Dendritic cell treated with granulocyte-macrophage colony-stimulating factor and Interleukin-4, amounts not matched to agents 40 ng/mL and 50 ng/mL, for 4 days (primary cell): ENCODE data around the gene IARS1.

ENCODE experiments used
- H3K27ac Mint-ChIP-seq: one replicate; pipeline ENCODE4 v1.8.0; 2022; ENCODE audit warnings: mild to moderate bottlenecking, mixed read lengths
- H3K27me3 Mint-ChIP-seq: one replicate; pipeline ENCODE4 v1.8.0; 2022; ENCODE audit warnings: mild to moderate bottlenecking, mixed read lengths
- H3K36me3 Mint-ChIP-seq: one replicate; pipeline ENCODE4 v1.8.0; 2022; ENCODE audit warnings: low read depth, mixed read lengths
- H3K4me1 Mint-ChIP-seq: one replicate; pipeline ENCODE4 v1.8.0; 2022; ENCODE audit warnings: low read depth, mixed read lengths
- H3K4me3 Mint-ChIP-seq: one replicate; pipeline ENCODE4 v1.8.0; 2022; ENCODE audit warnings: mild to moderate bottlenecking, moderate library complexity, mixed read lengths
- H3K9me3 Mint-ChIP-seq: one replicate; pipeline ENCODE4 v1.8.0; 2022; ENCODE audit warnings: mixed read lengths
- intact Hi-C: fragments of 100-400 bp; cut with micrococcal nuclease; formaldehyde crosslinking; loops from one replicate; pipeline ENCODE4 v1.15.0; 2022

IARS1 gene

GRCh38 chr9:92290785-92291429 lies 2.6 kb downstream of the IARS1 start:
- intact Hi-C loops, result loop anchor here (10.0 kb wide), 1 partner anchor 156 kb away; no protein-coding TSS in a partner anchor
- Mint-ChIP-seq H3K4me3 (no peak overlapping the region), H3K27me3 (no peaks in the 10 kb centered on the region), H3K4me1 (peaks cover 24% of the 10 kb centered on the region), H3K9me3 (no peaks in the 10 kb centered on the region), H3K36me3 (peaks cover 32% of the 10 kb centered on the region), H3K27ac (no peak overlapping the region)

DNA sequence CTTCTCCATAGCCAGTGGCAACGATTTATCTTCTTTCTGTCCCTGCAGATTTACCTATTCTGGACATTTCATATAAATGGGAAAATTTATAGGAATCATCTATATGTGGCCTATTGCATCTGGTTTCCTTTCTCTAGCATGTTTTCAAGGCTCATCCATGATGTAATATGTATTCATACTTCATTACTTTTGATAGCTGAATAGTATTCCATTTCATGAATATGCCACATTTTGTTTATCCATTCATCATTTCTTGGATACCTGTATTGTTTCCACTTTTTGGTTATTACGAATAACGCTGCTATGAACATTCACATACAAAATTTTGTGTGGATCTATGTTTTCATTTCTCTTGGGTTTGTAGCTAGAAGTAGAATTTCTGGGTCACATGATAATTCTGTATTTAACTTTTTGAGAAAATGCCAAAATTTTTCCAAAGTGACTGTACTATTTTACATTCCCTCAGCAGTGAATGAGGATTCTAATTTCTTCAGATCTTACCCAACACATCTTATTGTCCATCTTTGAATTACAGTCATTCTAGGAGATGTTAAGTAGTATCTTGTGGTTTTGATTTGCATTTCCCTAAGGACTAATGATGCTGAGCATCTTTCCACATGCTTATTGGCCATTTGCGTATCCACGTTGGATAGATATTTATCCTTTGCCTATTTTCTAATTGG lies 3.6 kb downstream of the IARS1 start:
- intact Hi-C loops, result loop anchor here (10.0 kb wide), 1 partner anchor 155 kb away; no protein-coding TSS in a partner anchor
- H3K27ac Mint-ChIP-seq, result no peak overlapping the region
- H3K4me1 Mint-ChIP-seq, result peaks cover 19% of the 10 kb centered on the region
- no peaks in the 10 kb centered on the region for H3K9me3 Mint-ChIP-seq
- H3K4me3 Mint-ChIP-seq, result no peak overlapping the region
- H3K36me3 Mint-ChIP-seq, result peaks cover 42% of the 10 kb centered on the region
- H3K27me3 Mint-ChIP-seq, result no peaks in the 10 kb centered on the region

DNA sequence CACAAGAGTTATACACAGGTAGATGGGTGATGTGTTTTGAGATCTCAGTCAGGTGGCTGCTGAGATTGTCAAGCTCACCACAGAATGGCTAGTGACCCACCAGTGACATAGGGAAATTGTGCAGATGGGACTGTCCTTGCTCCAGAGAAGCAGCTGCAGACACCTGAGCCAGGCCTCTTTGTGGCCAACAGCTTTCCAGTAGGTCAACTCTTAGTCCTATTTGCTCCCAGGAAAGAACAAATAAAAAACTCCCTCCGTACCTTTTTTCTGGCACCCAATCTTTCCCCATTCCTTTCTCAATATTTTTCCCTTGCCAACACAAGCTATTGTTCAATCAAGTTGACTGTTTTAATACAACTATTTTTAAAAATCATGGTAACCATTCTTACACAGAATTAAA lies 14.2 kb downstream of the IARS1 start:
- Mint-ChIP-seq H3K36me3 (peaks cover 95% of the 10 kb centered on the region), H3K27ac (no peak overlapping the region), H3K9me3 (no peaks in the 10 kb centered on the region), H3K4me3 (no peak overlapping the region), H3K4me1 (peaks cover 7% of the 10 kb centered on the region), H3K27me3 (no peaks in the 10 kb centered on the region)
- intact Hi-C loops, result loop anchor here (5.0 kb wide), 1 partner anchor 33 kb away; no protein-coding TSS in a partner anchor

DNA sequence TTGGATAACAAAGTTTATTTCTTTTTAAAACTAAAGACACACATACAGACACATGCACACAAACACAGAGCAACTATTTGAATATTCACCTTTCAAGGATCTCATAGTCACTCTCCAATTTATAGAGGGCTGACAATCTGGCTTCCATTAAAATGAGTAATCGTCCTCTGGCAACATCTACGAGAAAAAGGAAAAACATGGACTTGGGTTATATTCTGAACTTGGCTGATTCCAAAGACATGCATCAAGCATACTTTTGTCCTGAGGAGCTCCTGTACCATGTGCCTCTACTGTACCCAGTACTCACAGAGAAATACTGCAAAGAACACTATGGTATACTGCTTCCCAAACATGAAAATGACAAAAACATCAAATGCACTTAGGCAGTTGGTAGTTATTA lies 15.4 kb downstream of the IARS1 start:
- intact Hi-C loops, result loop anchor here (5.0 kb wide), 1 partner anchor 34 kb away; no protein-coding TSS in a partner anchor
- H3K4me3 Mint-ChIP-seq, result no peak overlapping the region
- H3K9me3 Mint-ChIP-seq, result no peaks in the 10 kb centered on the region
- peaks cover 7% of the 10 kb centered on the region for H3K4me1 Mint-ChIP-seq
- H3K27me3 Mint-ChIP-seq, result no peaks in the 10 kb centered on the region
- H3K36me3 Mint-ChIP-seq, result peaks cover 98% of the 10 kb centered on the region
- H3K27ac Mint-ChIP-seq, result no peak overlapping the region

DNA sequence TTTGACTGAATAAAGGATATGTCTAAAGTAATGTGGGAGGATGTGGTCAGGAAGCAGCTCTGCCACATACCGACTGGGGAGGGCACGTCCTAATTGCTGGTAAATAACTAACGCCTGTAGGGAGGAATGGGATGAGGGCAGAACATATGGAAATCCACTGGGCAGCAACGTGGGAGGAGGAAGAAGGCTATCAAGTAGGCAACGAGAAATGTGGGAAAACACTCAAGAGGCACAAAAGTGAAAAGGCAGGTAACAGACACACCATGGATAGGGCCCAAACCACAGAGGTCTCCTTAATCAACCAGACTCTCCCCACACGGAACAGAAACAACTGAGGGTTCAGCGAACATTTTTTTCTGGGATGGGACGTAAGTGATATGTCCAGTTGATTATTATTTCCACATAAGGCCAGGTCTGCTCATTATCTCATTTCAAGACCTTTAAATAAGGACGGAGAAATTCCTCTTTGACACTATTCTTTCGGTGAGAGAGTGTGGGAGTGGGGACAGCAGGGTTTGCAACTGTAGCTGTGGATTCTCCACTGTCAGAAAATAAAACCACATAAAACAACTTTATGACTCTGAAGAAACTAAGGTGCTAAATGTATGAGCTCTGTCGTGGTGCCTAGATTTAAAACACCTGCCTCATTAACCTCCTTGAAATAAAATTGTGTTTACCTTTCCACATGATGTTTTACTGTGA lies 17.0 kb downstream of the IARS1 start:
- Mint-ChIP-seq H3K4me1 (peaks cover 7% of the 10 kb centered on the region), H3K9me3 (no peaks in the 10 kb centered on the region), H3K4me3 (no peak overlapping the region), H3K36me3 (peaks cover 98% of the 10 kb centered on the region), H3K27me3 (no peaks in the 10 kb centered on the region), H3K27ac (no peak overlapping the region)
- intact Hi-C loops, result loop anchor here (5.0 kb wide), 1 partner anchor 36 kb away; no protein-coding TSS in a partner anchor

- Mint-ChIP-seq H3K9me3 (no peaks in the 10 kb centered on the region), H3K36me3 (peaks cover 98% of the 10 kb centered on the region), H3K27me3 (no peaks in the 10 kb centered on the region), H3K27ac (no peak overlapping the region), H3K4me1 (peaks cover 7% of the 10 kb centered on the region), H3K4me3 (no peak overlapping the region)
- intact Hi-C loops, result loop anchor here (5.0 kb wide), 1 partner anchor 37 kb away; no protein-coding TSS in a partner anchor
These were observed 18.0 kb downstream of the IARS1 start for GRCh38 chr9:92275541-92275940.

- Mint-ChIP-seq H3K27me3 (no peaks in the 10 kb centered on the region), H3K4me1 (no peaks in the 10 kb centered on the region), H3K27ac (no peak overlapping the region), H3K9me3 (no peaks in the 10 kb centered on the region), H3K36me3 (peaks cover 98% of the 10 kb centered on the region), H3K4me3 (no peak overlapping the region)
- intact Hi-C loops, result no loop called here
These were observed 23.0 kb downstream of the IARS1 start for GRCh38 chr9:92270511-92270910.

DNA sequence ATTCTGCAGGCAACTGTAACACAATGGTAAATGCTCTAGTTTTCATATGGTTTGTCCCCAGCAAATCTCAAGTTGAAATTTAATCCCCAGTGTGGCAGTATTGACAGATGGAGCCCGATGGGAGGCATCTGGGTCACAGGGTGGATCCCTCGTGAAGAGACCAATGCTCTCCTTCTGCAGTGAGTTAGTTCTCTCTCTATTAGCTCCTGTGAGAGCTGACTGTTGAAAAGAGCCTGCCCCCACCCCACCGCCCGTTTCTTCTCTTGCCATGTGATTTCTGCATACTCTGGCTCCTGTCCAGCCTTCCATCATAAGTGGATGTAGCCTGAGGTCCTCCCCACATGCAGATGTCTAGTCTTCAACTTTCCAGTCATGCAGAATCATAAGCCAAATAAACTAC lies 27.0 kb downstream of the IARS1 start:
- Mint-ChIP-seq H3K4me1 (no peaks in the 10 kb centered on the region), H3K27me3 (no peaks in the 10 kb centered on the region), H3K36me3 (peaks cover 98% of the 10 kb centered on the region), H3K27ac (no peak overlapping the region), H3K4me3 (no peak overlapping the region), H3K9me3 (no peaks in the 10 kb centered on the region)
- intact Hi-C loops, result no loop called here

GRCh38 chr9:92265154-92265553 lies 28.3 kb downstream of the IARS1 start:
- Mint-ChIP-seq H3K27me3 (no peaks in the 10 kb centered on the region), H3K9me3 (no peaks in the 10 kb centered on the region), H3K27ac (no peak overlapping the region), H3K36me3 (peaks cover 98% of the 10 kb centered on the region), H3K4me1 (no peaks in the 10 kb centered on the region), H3K4me3 (no peak overlapping the region)
- intact Hi-C loops, result no loop called here

DNA sequence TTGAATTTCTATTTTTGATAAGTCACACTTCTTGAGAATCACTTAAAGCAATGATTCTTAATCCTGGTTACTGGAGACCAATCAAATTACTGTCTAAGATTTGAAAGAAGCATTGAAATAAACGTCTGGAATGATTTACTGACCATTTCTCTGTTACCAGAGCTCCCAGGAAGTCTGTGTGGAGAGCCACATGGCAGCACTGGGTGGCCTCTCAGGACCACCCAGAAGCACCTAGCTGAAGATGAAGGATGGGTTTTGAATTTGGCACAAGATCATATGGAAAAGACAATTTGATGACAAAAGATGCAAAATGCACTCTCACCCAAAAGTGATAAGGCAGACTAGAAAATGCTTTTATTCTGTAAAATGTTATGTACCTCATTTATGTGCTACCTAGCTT lies 30.4 kb downstream of the IARS1 start:
- Mint-ChIP-seq H3K4me1 (no peaks in the 10 kb centered on the region), H3K27me3 (no peaks in the 10 kb centered on the region), H3K4me3 (no peak overlapping the region), H3K27ac (no peak overlapping the region), H3K36me3 (peaks cover 100% of the 10 kb centered on the region), H3K9me3 (no peaks in the 10 kb centered on the region)
- intact Hi-C loops, result no loop called here

DNA sequence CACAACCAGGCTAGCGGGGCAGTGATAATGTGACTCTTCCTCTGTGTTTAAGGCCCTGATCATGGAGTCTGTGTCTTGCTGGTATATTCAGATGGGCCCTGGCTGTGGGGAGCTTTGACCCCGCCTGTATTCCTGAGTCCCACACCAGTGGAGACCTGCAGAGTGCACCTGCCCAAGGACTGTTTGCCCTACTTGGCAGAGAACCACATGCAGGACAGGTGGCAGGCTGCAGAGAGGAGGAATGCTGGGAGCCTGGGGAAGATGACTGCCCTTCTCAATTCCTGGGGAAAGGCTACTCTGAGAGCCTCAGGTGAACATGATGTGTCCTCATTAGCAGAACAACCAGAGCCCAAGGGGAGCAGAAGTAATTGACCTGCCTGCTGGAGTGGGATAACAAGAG lies 36.2 kb downstream of the IARS1 start:
- Mint-ChIP-seq H3K4me3 (no peak overlapping the region), H3K27me3 (no peaks in the 10 kb centered on the region), H3K27ac (no peak overlapping the region), H3K9me3 (no peaks in the 10 kb centered on the region), H3K4me1 (no peaks in the 10 kb centered on the region), H3K36me3 (peaks cover 98% of the 10 kb centered on the region)
- intact Hi-C loops, result no loop called here

GRCh38 chr9:92254381-92255337 lies 38.8 kb downstream of the IARS1 start:
- Mint-ChIP-seq H3K4me1 (no peaks in the 10 kb centered on the region), H3K4me3 (no peak overlapping the region), H3K27ac (no peak overlapping the region), H3K9me3 (no peaks in the 10 kb centered on the region), H3K27me3 (no peaks in the 10 kb centered on the region), H3K36me3 (peaks cover 96% of the 10 kb centered on the region)
- intact Hi-C loops, result no loop called here

DNA sequence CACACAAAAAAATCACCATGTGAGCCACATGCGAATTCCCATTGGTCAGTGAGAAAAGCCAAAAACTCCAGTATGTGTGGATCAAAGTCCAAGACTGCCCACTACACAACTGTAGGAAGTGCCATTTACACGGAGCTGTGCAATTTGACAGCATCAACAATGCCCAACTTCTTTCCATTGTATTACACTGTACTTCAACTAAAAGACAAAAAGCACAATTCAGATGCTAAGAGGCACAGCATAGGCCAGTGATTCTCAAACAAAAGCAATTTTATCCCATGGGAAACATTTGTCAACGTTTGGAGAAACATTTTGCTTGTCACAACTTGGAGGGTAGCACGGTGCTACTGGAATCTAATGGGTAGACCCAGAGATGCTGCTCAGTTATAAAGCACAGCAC lies 39.8 kb downstream of the IARS1 start:
- Mint-ChIP-seq H3K27ac (no peak overlapping the region), H3K9me3 (no peaks in the 10 kb centered on the region), H3K36me3 (peaks cover 96% of the 10 kb centered on the region), H3K4me3 (no peak overlapping the region), H3K27me3 (no peaks in the 10 kb centered on the region), H3K4me1 (no peaks in the 10 kb centered on the region)
- intact Hi-C loops, result no loop called here
